Measurements from ENCODE around the gene SIRPA.

DNA sequence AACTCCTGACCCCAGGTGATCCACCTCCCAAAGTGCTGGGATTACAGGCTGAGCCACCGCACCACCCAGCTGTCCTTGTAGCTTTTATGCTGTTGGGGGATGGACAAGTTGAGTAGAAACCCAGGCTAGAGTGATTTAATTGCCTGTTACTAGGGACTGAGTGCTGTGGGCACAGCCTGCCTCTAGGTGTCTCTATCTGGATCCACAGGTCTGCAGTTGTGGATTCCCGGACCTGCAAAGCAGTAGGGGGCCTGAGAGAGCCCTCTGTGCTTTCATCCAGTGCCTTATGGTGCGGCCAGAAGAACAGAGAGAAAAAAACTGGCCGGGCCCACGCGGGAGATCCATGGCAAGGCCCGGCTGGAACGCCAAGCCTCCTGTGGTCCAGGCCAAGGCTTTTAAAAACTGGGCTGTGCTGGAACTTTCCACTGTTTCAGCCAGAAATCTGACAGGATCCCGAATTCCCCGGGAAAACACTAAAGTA is 5.2 kb downstream of the SIRPA start:
- TF ChIP-seq TARDBP (IDR thresholded peaks at IDR 0.05; ENCODE audit: borderline replicate concordance) (no peak), POLR2AphosphoS5 (IDR thresholded peaks at IDR 0.05; ENCODE audit: low read length) (no peak), MYC (IDR thresholded peaks at IDR 0.05; ENCODE audit: insufficient read depth, insufficient read length, insufficient replicate concordance, low read length, severe bottlenecking) (no peak), TAF1 (IDR thresholded peaks at IDR 0.05; ENCODE audit: borderline replicate concordance, low read depth, low read length) (no peak), CHD2 (IDR thresholded peaks at IDR 0.05; ENCODE audit: borderline replicate concordance, low read depth, low read length) (no peak), KDM1A (IDR thresholded peaks at IDR 0.05; ENCODE audit: borderline replicate concordance) (no peak), BRCA1 (IDR thresholded peaks at IDR 0.05; ENCODE audit: low read depth, low read length) (no peak), POLR2A (IDR thresholded peaks at IDR 0.05; ENCODE audit: low read depth, low read length) (no peak), NFXL1 (IDR thresholded peaks at IDR 0.05; ENCODE audit: borderline replicate concordance) (no peak), EZH2 (IDR thresholded peaks at IDR 0.05; ENCODE audit: borderline replicate concordance, control insufficient read depth, low read depth, low read length) (no peak)
- TF ChIP-seq, protein P1, sequence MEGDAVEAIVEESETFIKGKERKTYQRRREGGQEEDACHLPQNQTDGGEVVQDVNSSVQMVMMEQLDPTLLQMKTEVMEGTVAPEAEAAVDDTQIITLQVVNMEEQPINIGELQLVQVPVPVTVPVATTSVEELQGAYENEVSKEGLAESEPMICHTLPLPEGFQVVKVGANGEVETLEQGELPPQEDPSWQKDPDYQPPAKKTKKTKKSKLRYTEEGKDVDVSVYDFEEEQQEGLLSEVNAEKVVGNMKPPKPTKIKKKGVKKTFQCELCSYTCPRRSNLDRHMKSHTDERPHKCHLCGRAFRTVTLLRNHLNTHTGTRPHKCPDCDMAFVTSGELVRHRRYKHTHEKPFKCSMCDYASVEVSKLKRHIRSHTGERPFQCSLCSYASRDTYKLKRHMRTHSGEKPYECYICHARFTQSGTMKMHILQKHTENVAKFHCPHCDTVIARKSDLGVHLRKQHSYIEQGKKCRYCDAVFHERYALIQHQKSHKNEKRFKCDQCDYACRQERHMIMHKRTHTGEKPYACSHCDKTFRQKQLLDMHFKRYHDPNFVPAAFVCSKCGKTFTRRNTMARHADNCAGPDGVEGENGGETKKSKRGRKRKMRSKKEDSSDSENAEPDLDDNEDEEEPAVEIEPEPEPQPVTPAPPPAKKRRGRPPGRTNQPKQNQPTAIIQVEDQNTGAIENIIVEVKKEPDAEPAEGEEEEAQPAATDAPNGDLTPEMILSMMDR (IDR thresholded peaks at IDR 0.05 in 2 of 3, conservative IDR thresholded peaks at IDR 0.05 in 1 of 3; ENCODE audit: control insufficient read depth in 2 of 3, extremely low read depth in 1 of 3, insufficient read depth in 1 of 3, low read depth in 3 of 3, low read length in 3 of 3), result peak; percentile 61 to 69 (median 62)
- TF ChIP-seq, protein P2, sequence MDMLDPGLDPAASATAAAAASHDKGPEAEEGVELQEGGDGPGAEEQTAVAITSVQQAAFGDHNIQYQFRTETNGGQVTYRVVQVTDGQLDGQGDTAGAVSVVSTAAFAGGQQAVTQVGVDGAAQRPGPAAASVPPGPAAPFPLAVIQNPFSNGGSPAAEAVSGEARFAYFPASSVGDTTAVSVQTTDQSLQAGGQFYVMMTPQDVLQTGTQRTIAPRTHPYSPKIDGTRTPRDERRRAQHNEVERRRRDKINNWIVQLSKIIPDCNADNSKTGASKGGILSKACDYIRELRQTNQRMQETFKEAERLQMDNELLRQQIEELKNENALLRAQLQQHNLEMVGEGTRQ (IDR thresholded peaks at IDR 0.05; ENCODE audit: borderline replicate concordance, low read depth, low read length), result no peak
- TF ChIP-seq, protein P3, sequence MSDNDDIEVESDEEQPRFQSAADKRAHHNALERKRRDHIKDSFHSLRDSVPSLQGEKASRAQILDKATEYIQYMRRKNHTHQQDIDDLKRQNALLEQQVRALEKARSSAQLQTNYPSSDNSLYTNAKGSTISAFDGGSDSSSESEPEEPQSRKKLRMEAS (IDR thresholded peaks at IDR 0.05; ENCODE audit: low read depth, low read length), result no peak

Measured in GM12878 (cell line).